ENCODE measurements around the gene FOXB1.

FOXB1 gene

GRCh38 chr15:60044636-60045270, 40.6 kb downstream of the FOXB1 start:
- H3K4me3 ChIP-seq (replicated peaks; ENCODE audit: low read depth, low read length), result no peak overlapping the region
- TF ChIP-seq CTCF (IDR thresholded peaks at IDR 0.05; ENCODE audit: low read length, missing control alignments), result no peak
- DNase-seq (ENCODE audit: low read depth), result no peak

- no peak for TF ChIP-seq CTCF (IDR thresholded peaks at IDR 0.05; ENCODE audit: low read length, missing control alignments)
- H3K4me3 ChIP-seq (replicated peaks; ENCODE audit: low read depth, low read length), result no peak overlapping the region
- DNase-seq (ENCODE audit: low read depth), result peak; percentile 31
Measured at GRCh38 chr15:60047701-60048100, 43.6 kb downstream of the FOXB1 start.

GRCh38 chr15:60049948-60050347, 45.8 kb downstream of the FOXB1 start:
- no peak for TF ChIP-seq CTCF (IDR thresholded peaks at IDR 0.05; ENCODE audit: low read length, missing control alignments)
- DNase-seq (ENCODE audit: low read depth), result no peak
- H3K4me3 ChIP-seq (replicated peaks; ENCODE audit: low read depth, low read length), result no peak overlapping the region

- no peak for DNase-seq (ENCODE audit: low read depth)
Measured at GRCh38 chr15:60052796-60053195, 48.7 kb downstream of the FOXB1 start.

GRCh38 chr15:60054472-60054871, 50.4 kb downstream of the FOXB1 start:
- DNase-seq (ENCODE audit: low read depth), result no peak
- no peak for TF ChIP-seq CTCF (IDR thresholded peaks at IDR 0.05; ENCODE audit: low read length, missing control alignments)
- H3K4me3 ChIP-seq (replicated peaks; ENCODE audit: low read depth, low read length), result no peak overlapping the region

More at GRCh38 chr15:60052796-60053195, 48.7 kb downstream of the FOXB1 start:
- H3K4me3 ChIP-seq (replicated peaks; ENCODE audit: low read depth, low read length), result no peak overlapping the region
- TF ChIP-seq CTCF (IDR thresholded peaks at IDR 0.05; ENCODE audit: low read length, missing control alignments), result no peak

All from fibroblast of pulmonary artery (primary cell).